Mesendoderm (in vitro differentiated cells): Measurements from ENCODE around the gene SHISAL2B. TPM values are rescaled to one million over a fixed set of nuclear protein-coding genes. Genes with fewer than 3 reads are reported as not detected.

ENCODE experiments used
- DNase-seq: peaks from one replicate; pipeline ENCODE4 v3.0.0; 2013
- H2AK5ac ChIP-seq: 2 replicates; pipeline ENCODE4 v1.6.1; 2013; ENCODE audit warnings: low read length, inconsistent platforms
- H2BK120ac ChIP-seq: 2 replicates; pipeline ENCODE4 v1.6.1; 2013; ENCODE audit warnings: low read depth, mild to moderate bottlenecking, low read length, moderate library complexity, mixed read lengths
- H2BK15ac ChIP-seq: replicated peaks from 2 replicates; pipeline ENCODE4 v1.6.1; 2013; ENCODE audit warnings: low read depth, mild to moderate bottlenecking, moderate library complexity
- H2BK5ac ChIP-seq: 2 replicates; pipeline ENCODE4 v1.6.1; 2013; ENCODE audit warnings: low read length, inconsistent platforms
- H3K18ac ChIP-seq: 2 replicates; pipeline ENCODE4 v1.6.1; 2013; ENCODE audit warnings: mild to moderate bottlenecking, low read length, mixed read lengths
- H3K23ac ChIP-seq: one replicate; pipeline ENCODE4 v1.6.1; 2013; ENCODE audit warnings: low read length
- H3K27ac ChIP-seq: 2 replicates; pipeline ENCODE4 v1.5.1; 2013; ENCODE audit warnings: low read depth, mild to moderate bottlenecking, inconsistent platforms, low read length, moderate library complexity
- H3K27me3 ChIP-seq: 2 replicates; pipeline ENCODE4 v1.6.1; 2013; ENCODE audit warnings: low read length, control low read depth, mild to moderate bottlenecking, inconsistent platforms; ENCODE audit not compliant: insufficient read depth, poor library complexity
- H3K36me3 ChIP-seq: 2 replicates; pipeline ENCODE4 v1.6.1; 2013; ENCODE audit warnings: low read length, inconsistent platforms; ENCODE audit not compliant: control insufficient read depth, insufficient read depth
- H3K4ac ChIP-seq: one replicate; pipeline ENCODE4 v1.6.1; 2013; ENCODE audit warnings: low read depth, mild to moderate bottlenecking, low read length, moderate library complexity
- H3K4me1 ChIP-seq: 2 replicates; pipeline ENCODE4 v1.6.1; 2013; ENCODE audit warnings: low read depth, low read length, inconsistent platforms; ENCODE audit not compliant: control insufficient read depth
- H3K4me2 ChIP-seq: 2 replicates; pipeline ENCODE4 v1.6.1; 2013; ENCODE audit warnings: low read length
- H3K4me3 ChIP-seq: 2 replicates; pipeline ENCODE4 v1.5.1; 2013; ENCODE audit warnings: mild to moderate bottlenecking, low read length
- H3K56ac ChIP-seq: one replicate; pipeline ENCODE4 v1.6.1; 2013; ENCODE audit warnings: low read length
- H3K79me1 ChIP-seq: 2 replicates; pipeline ENCODE4 v1.6.1; 2013; ENCODE audit warnings: low read length, inconsistent platforms
- H3K79me2 ChIP-seq: 2 replicates; pipeline ENCODE4 v1.6.1; 2013; ENCODE audit warnings: mild to moderate bottlenecking, low read length; ENCODE audit not compliant: control insufficient read depth, insufficient read depth
- H3K9ac ChIP-seq: 2 replicates; pipeline ENCODE4 v1.6.1; 2013; ENCODE audit warnings: low read length, inconsistent platforms
- H4K5ac ChIP-seq: one replicate; pipeline ENCODE4 v1.6.1; 2013; ENCODE audit warnings: low read length
- H4K8ac ChIP-seq: one replicate; pipeline ENCODE4 v1.6.1; 2013; ENCODE audit warnings: low read depth, mild to moderate bottlenecking, control low read depth, low read length, moderate library complexity
- WGBS: extraction: QIAGEN DNeasy Blood & Tissue Kit; methylation state at CpG from one replicate; pipeline ENCODE4 v1.1.7; 2013; ENCODE audit warnings: low lambda C conversion rate, missing lambda C conversion rate; ENCODE audit not compliant: insufficient coverage; ENCODE audit errors: extremely low coverage; 5-methylcytosine and 5-hydroxymethylcytosine counted together
- polyA plus RNA-seq, 2 experiments: library from polyadenylated mRNA; stranded (reverse); fragments of 200-250 nt; gene quantifications; one replicate each; pipeline ENCODE4 v1.2.3, GENCODE V29; 2013

SHISAL2B gene
- polyA plus RNA-seq (2013, experiment 1 of 2), result 80.4 TPM
- polyA plus RNA-seq (2013, experiment 2 of 2), result 79.0 TPM

DNA sequence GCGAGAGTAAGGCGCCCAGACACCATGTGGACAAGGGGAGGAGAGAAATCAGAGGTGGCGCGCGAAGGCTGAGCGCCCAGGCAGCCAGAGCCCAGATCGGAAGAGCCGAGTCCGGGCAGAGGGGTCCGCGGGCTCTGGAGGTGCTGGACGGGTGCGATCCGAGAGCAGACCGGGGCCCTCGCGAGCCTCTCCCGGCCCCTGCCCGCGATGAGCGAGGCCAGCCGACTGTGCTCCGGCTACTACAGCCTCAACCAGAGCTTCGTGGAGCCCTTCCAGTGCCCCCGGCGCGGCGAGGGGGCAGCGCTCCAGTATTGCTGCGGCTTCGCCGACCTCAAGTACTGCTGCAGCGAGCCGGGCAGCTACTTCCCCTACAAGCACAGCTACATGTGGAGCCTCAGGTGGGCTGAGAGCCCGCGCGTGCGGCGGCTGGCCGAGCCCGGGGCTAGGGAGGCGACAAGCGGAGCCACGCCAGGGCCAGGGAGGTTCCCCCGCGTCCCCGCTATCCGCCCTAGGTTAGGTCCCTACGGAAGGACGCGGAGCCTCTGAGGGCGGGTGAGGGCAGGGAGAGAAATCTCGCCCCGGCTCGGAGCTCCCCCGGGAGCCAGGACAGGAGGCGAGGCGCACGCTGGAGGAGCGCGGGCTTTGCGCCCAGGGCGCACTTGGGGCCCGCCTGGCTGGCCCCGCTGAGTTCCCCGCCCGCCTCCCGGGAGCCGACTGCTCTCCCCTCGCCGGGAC is at the start of gene SHISAL2B:
SHISAL2B (plus strand) TSS at position 87 of the 735 bp plus-strand sequence; CDS start at position 208, 121 bp downstream.
- H3K27me3 ChIP-seq, result no peaks in the 10 kb centered on the region
- peak within 1 kb of the TSS; percentile 91 for H4K8ac ChIP-seq
- peak within 1 kb of the TSS; percentile 83 for H2AK5ac ChIP-seq
- peak within 1 kb of the TSS; percentile 92 for H2BK15ac ChIP-seq
- peaks cover 3% of the 10 kb centered on the region for H3K36me3 ChIP-seq
- peaks cover 16% of the 10 kb centered on the region for H3K4me1 ChIP-seq
- peak within 1 kb of the TSS; percentile 92 for H3K27ac ChIP-seq
- peak within 1 kb of the TSS; percentile 95 for H3K18ac ChIP-seq
- H3K4ac ChIP-seq, result peak within 1 kb of the TSS; percentile 61
- peak within 1 kb of the TSS; percentile 98 for H3K56ac ChIP-seq
- peak within 1 kb of the TSS; percentile 80 for H3K4me3 ChIP-seq
- peak within 1 kb of the TSS; percentile 94 for H3K23ac ChIP-seq
- H2BK5ac ChIP-seq, result peak within 1 kb of the TSS; percentile 94
- peak within 1 kb of the TSS; percentile 95 for H3K9ac ChIP-seq
- H4K5ac ChIP-seq, result peak within 1 kb of the TSS; percentile 72
- peaks cover 33% of the 10 kb centered on the region for H3K79me2 ChIP-seq
- no CpG with 5 or more reads among the region's 71 CpGs for WGBS
- H3K4me2 ChIP-seq, result peak within 1 kb of the TSS; percentile 70
- peak within 1 kb of the TSS; percentile 95 for H2BK120ac ChIP-seq
- peaks cover 5% of the 10 kb centered on the region for H3K79me1 ChIP-seq
- peak; percentile 90 for DNase-seq

GRCh38 chr5:64644831-64645230 is 45.5 kb upstream of the SHISAL2B start:
- Histone ChIP-seq H3K9ac (no peak overlapping the region), H3K4me3 (no peak overlapping the region), H3K4me1 (no peaks in the 10 kb centered on the region), H3K27me3 (no peaks in the 10 kb centered on the region), H3K36me3 (no peaks in the 10 kb centered on the region), H3K18ac (no peak overlapping the region), H3K79me1 (no peaks in the 10 kb centered on the region), H3K23ac (no peak overlapping the region), H4K8ac (no peak overlapping the region), H2BK120ac (no peak overlapping the region), H2AK5ac (no peak overlapping the region), H3K56ac (no peak overlapping the region), H3K79me2 (no peaks in the 10 kb centered on the region), H3K4me2 (no peak overlapping the region), H3K4ac (no peak overlapping the region), H3K27ac (no peak overlapping the region), H4K5ac (no peak overlapping the region), H2BK15ac (no peak overlapping the region), H2BK5ac (no peak overlapping the region)
- DNase-seq, result no peak

DNA sequence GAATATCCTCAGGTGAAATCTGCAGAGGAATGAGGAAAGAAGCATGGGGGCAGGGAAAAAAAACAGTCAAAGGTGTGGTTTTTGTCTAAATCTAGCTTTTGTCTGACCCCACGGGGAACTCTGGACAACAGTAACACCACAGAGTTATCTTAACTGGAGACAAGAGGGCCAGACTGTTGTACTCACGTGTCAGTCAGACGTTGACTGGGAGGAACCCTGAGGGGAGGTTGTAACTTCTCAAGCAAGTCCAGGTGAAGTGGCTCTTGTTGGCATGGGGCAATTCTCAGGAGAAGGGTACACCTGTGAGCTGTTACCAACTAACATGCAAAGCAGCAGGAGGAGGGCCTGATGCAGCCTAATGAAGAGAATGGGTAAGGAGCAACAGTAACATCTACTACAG is 44.1 kb upstream of the SHISAL2B start:
- H3K79me2 ChIP-seq, result no peaks in the 10 kb centered on the region
- no peak overlapping the region for H3K9ac ChIP-seq
- no peak overlapping the region for H3K4me2 ChIP-seq
- H3K36me3 ChIP-seq, result no peaks in the 10 kb centered on the region
- no peak overlapping the region for H3K56ac ChIP-seq
- no peaks in the 10 kb centered on the region for H3K79me1 ChIP-seq
- no peak overlapping the region for H4K8ac ChIP-seq
- no peak overlapping the region for H3K23ac ChIP-seq
- no peak overlapping the region for H2BK120ac ChIP-seq
- H3K27me3 ChIP-seq, result no peaks in the 10 kb centered on the region
- H4K5ac ChIP-seq, result no peak overlapping the region
- no peak overlapping the region for H2BK15ac ChIP-seq
- no peak overlapping the region for H2BK5ac ChIP-seq
- DNase-seq, result no peak
- no peak overlapping the region for H3K4me3 ChIP-seq
- H3K18ac ChIP-seq, result no peak overlapping the region
- H3K4me1 ChIP-seq, result no peaks in the 10 kb centered on the region
- H3K4ac ChIP-seq, result no peak overlapping the region
- no CpG with 5 or more reads among the region's 3 CpGs for WGBS
- no peak overlapping the region for H3K27ac ChIP-seq
- no peak overlapping the region for H2AK5ac ChIP-seq

DNA sequence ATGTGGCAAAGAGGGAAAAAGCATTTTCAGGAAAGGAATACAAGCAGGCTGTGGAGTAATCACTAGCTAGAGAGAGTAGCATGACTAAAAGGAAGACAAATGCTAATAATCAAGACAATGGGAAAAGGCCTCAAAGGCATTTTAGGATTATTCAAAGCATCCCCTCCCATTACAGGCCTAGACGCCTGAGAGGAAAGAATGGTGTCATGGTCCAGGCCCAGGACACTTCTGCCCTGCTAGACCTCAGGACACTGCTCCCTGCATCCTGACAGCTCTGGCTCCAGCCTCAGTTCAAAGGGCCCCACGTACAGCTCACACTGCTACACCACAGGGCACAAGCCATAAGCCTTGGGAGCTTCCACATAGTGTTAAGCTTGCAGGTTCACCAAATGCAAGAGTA is 40.8 kb upstream of the SHISAL2B start:
- Histone ChIP-seq H3K79me1 (no peaks in the 10 kb centered on the region), H4K5ac (no peak overlapping the region), H3K4me2 (no peak overlapping the region), H3K4me1 (no peaks in the 10 kb centered on the region), H4K8ac (no peak overlapping the region), H2BK5ac (no peak overlapping the region), H3K23ac (no peak overlapping the region), H3K79me2 (no peaks in the 10 kb centered on the region), H3K4ac (no peak overlapping the region), H2AK5ac (no peak overlapping the region), H3K27me3 (no peaks in the 10 kb centered on the region), H2BK15ac (no peak overlapping the region), H3K56ac (no peak overlapping the region), H3K36me3 (no peaks in the 10 kb centered on the region), H2BK120ac (no peak overlapping the region), H3K27ac (no peak overlapping the region), H3K4me3 (no peak overlapping the region), H3K18ac (no peak overlapping the region), H3K9ac (no peak overlapping the region)
- DNase-seq, result peak; percentile 33
- WGBS, result no CpG with 5 or more reads among the region's 2 CpGs

DNA sequence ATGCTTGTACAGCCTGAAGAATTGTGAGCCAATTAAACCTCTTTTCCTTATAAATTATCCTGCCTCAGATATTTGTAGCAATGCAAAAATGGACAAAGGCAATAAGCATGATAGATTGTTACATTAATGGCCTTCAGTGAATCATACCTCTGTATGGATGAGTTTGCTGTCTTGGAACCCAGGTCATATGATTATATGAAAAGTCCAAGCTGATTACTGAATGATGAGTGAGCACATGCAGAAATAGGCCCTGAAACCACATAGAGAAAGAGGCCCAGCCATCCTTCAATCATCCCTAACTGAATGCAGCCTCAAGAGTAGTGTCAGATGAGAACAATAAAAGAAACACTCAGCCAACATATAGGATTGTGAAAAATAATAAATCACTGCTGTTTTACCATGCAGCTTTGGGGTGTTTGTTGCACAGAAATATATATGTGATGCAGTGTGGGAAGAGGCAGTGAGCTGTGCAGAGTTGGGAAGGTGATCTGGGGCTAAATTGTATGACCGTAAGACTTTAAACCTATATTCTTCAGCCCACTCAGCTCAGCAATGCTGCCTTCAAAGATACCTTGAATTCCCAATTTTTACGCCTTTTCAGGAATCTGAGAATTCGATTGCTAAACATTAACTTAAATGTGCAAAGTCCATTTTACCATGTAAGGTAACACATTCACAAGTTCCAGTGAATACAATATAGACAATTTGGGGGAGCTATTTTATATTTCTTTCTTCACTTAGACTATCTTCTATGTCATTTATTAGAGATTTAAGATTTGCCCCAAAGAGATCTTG is 36.3 kb upstream of the SHISAL2B start:
- Histone ChIP-seq H3K4me2 (no peak overlapping the region), H4K8ac (no peak overlapping the region), H3K9ac (no peak overlapping the region), H3K4me3 (no peak overlapping the region), H3K79me1 (no peaks in the 10 kb centered on the region), H3K18ac (no peak overlapping the region), H2BK5ac (no peak overlapping the region), H3K27ac (no peak overlapping the region), H3K56ac (no peak overlapping the region), H3K79me2 (no peaks in the 10 kb centered on the region), H3K4me1 (no peaks in the 10 kb centered on the region), H2BK15ac (no peak overlapping the region), H4K5ac (no peak overlapping the region), H3K4ac (no peak overlapping the region), H3K36me3 (no peaks in the 10 kb centered on the region), H3K23ac (no peak overlapping the region), H2AK5ac (no peak overlapping the region), H3K27me3 (no peaks in the 10 kb centered on the region), H2BK120ac (no peak overlapping the region)
- no peak for DNase-seq
- whole genome bisulfite sequencing, result no CpG with 5 or more reads among the region's 3 CpGs
